Measurements from ENCODE around the gene KDM2A.
A peak's percentile ranks its signal among the peaks of the same experiment; 100 is the strongest.

KDM2A gene

GRCh38 chr11:67079065-67079705, 39.9 kb upstream of the KDM2A start:
- Histone ChIP-seq H3K4me3 (ENCODE audit: low read depth, low read length) (no peak overlapping the region), H3K9me3 (ENCODE audit: severe bottlenecking) (no peaks in the 10 kb centered on the region), H3K36me3 (no peaks in the 10 kb centered on the region), H3K27me3 (ENCODE audit: insufficient read depth, low read depth, severe bottlenecking) (no peaks in the 10 kb centered on the region), H3K27ac (peak overlapping the region; percentile 99)
- DNase-seq = no peak
- TF ChIP-seq, protein P1, sequence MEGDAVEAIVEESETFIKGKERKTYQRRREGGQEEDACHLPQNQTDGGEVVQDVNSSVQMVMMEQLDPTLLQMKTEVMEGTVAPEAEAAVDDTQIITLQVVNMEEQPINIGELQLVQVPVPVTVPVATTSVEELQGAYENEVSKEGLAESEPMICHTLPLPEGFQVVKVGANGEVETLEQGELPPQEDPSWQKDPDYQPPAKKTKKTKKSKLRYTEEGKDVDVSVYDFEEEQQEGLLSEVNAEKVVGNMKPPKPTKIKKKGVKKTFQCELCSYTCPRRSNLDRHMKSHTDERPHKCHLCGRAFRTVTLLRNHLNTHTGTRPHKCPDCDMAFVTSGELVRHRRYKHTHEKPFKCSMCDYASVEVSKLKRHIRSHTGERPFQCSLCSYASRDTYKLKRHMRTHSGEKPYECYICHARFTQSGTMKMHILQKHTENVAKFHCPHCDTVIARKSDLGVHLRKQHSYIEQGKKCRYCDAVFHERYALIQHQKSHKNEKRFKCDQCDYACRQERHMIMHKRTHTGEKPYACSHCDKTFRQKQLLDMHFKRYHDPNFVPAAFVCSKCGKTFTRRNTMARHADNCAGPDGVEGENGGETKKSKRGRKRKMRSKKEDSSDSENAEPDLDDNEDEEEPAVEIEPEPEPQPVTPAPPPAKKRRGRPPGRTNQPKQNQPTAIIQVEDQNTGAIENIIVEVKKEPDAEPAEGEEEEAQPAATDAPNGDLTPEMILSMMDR (IDR thresholded peaks at IDR 0.05; ENCODE audit: low read depth, low read length) = no peak

- no peaks in the 10 kb centered on the region for H3K27me3 ChIP-seq (ENCODE audit: insufficient read depth, low read depth, severe bottlenecking)
- DNase-seq = peak; percentile 54
- no peaks in the 10 kb centered on the region for H3K9me3 ChIP-seq (ENCODE audit: severe bottlenecking)
- H3K36me3 ChIP-seq = no peaks in the 10 kb centered on the region
- TF ChIP-seq, protein P1 (IDR thresholded peaks at IDR 0.05; ENCODE audit: low read depth, low read length) = peak; percentile 18; the same call in 1 of the 2 replicates
- H3K4me3 ChIP-seq (ENCODE audit: low read depth, low read length) = no peak overlapping the region
- no peak overlapping the region for H3K27ac ChIP-seq
Observed at GRCh38 chr11:67082071-67082791, 36.8 kb upstream of the KDM2A start.

DNA sequence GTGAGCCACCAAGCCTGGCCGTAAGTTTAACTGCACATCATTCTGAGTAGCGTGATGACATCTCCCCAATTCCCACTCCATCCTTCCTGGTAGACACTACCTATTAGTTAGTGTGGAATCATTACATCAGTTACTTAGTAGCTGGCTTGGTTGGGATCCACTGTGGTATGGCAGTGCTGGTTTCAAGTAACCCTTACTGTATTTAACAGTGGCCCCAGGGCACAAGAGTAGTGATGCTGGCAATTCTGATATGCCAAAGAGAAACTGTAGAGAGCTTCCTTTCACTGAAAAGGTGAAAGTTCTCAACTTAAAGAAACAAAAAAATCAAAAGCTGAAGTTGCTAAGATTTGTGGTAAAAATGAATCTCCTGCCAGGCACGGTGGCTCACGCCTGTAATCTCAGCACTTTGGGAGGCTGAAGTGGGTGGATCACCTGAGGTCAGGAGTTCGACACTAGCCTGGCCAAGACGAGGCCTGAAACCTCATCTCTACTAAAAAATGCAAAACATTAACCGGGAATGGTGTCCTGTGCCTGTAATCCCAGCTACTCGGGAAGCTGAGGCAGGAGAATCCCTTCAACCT, 35.2 kb upstream of the KDM2A start:
- TF ChIP-seq, protein P1 (IDR thresholded peaks at IDR 0.05; ENCODE audit: low read depth, low read length) = no peak
- no peaks in the 10 kb centered on the region for H3K27me3 ChIP-seq (ENCODE audit: insufficient read depth, low read depth, severe bottlenecking)
- no peak for DNase-seq
- H3K36me3 ChIP-seq = no peaks in the 10 kb centered on the region
- H3K27ac ChIP-seq = no peak overlapping the region
- H3K9me3 ChIP-seq (ENCODE audit: severe bottlenecking) = no peaks in the 10 kb centered on the region
- H3K4me3 ChIP-seq (ENCODE audit: low read depth, low read length) = no peak overlapping the region

- no peak for DNase-seq
- no peaks in the 10 kb centered on the region for H3K27me3 ChIP-seq (ENCODE audit: insufficient read depth, low read depth, severe bottlenecking)
- no peak overlapping the region for H3K4me3 ChIP-seq (ENCODE audit: low read depth, low read length)
- H3K27ac ChIP-seq = no peak overlapping the region
- no peaks in the 10 kb centered on the region for H3K36me3 ChIP-seq
- H3K9me3 ChIP-seq (ENCODE audit: severe bottlenecking) = no peaks in the 10 kb centered on the region
- TF ChIP-seq, protein P1 (IDR thresholded peaks at IDR 0.05; ENCODE audit: low read depth, low read length) = no peak
Observed at GRCh38 chr11:67085617-67086016, 33.4 kb upstream of the KDM2A start.

DNA sequence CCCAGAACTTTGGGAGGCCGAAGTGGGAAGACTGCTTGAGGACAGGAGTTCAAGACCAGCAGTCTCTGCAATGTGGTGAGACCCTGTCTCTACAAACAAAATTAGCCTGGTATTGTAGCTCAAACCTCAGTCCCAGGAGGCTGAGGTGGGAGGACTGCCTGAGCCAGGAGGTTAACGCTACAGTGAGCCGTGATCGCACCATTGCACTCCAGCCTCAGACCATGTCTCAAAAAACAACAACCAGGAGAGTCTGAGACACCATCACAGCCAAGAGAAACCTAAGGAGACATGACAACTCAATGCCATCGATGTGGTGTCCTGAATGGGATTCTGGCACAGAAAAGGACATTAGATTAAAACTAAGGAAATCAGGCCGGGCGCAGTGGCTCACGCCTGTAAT, 28.3 kb upstream of the KDM2A start:
- Histone ChIP-seq H3K27ac (no peak overlapping the region), H3K9me3 (ENCODE audit: severe bottlenecking) (no peaks in the 10 kb centered on the region), H3K4me3 (ENCODE audit: low read depth, low read length) (no peak overlapping the region), H3K36me3 (no peaks in the 10 kb centered on the region), H3K27me3 (ENCODE audit: insufficient read depth, low read depth, severe bottlenecking) (no peaks in the 10 kb centered on the region)
- TF ChIP-seq, protein P1 (IDR thresholded peaks at IDR 0.05; ENCODE audit: low read depth, low read length) = no peak
- no peak for DNase-seq

Data from WERI-Rb-1 (cell line).